Mesenchymal stem cell (in vitro differentiated cells and primary cell): ENCODE data around the gene RABL6.
"Not testable (repeated sequence)": the region's sequence is repeated elsewhere in the genome, so short reads cannot be mapped to it uniquely, and the experiment has no call there.

ENCODE experiments used
- DNase-seq: peaks from one replicate; pipeline ENCODE4 v3.0.0-alpha.2; 2013
- H2AFZ ChIP-seq: one replicate; pipeline ENCODE4 v1.6.1; 2013; ENCODE audit warnings: low read depth, mild to moderate bottlenecking, control low read depth, inconsistent platforms, low read length, moderate library complexity
- H2AK5ac ChIP-seq: 2 replicates; pipeline ENCODE4 v1.6.1; 2013; ENCODE audit warnings: low read length, moderate library complexity, mild to moderate bottlenecking, inconsistent platforms; ENCODE audit not compliant: severe bottlenecking
- H2BK120ac ChIP-seq: one replicate; pipeline ENCODE4 v1.6.1; 2013; ENCODE audit warnings: low read depth, mild to moderate bottlenecking, inconsistent platforms, low read length, moderate library complexity
- H2BK12ac ChIP-seq, 2 experiments: one replicate each; pipeline ENCODE4 v1.6.1; 2013; ENCODE audit warnings: inconsistent platforms in 2 of 2, low read length in 2 of 2, mild to moderate bottlenecking in 2 of 2, moderate library complexity in 2 of 2, control low read depth in 1 of 2
- H2BK15ac ChIP-seq: one replicate; pipeline ENCODE4 v1.6.1; 2013; ENCODE audit warnings: mild to moderate bottlenecking, low read depth, inconsistent platforms; ENCODE audit not compliant: poor library complexity, severe bottlenecking
- H2BK5ac ChIP-seq: 2 replicates; pipeline ENCODE4 v1.6.1; 2013; ENCODE audit warnings: low read depth, mild to moderate bottlenecking, low read length, control low read depth, inconsistent platforms; ENCODE audit not compliant: poor library complexity, severe bottlenecking
- H3K14ac ChIP-seq, 2 experiments: one replicate each; pipeline ENCODE4 v1.6.1; 2013; ENCODE audit warnings: inconsistent platforms in 2 of 2, low read length in 2 of 2, control low read depth in 1 of 2, mild to moderate bottlenecking in 1 of 2, moderate library complexity in 1 of 2
- H3K18ac ChIP-seq, 2 experiments: one replicate each; pipeline ENCODE4 v1.6.1; 2013; ENCODE audit warnings: inconsistent platforms in 2 of 2, low read length in 2 of 2, control low read depth in 1 of 2, low read depth in 1 of 2, mild to moderate bottlenecking in 1 of 2
- H3K23ac ChIP-seq, 2 experiments: one replicate each; pipeline ENCODE4 v1.6.1; 2013; ENCODE audit warnings: inconsistent platforms in 2 of 2, low read length in 2 of 2, mild to moderate bottlenecking in 2 of 2, moderate library complexity in 2 of 2, control low read depth in 1 of 2
- H3K27ac ChIP-seq: 2 replicates; pipeline ENCODE4 v1.5.1; 2013; ENCODE audit warnings: mild to moderate bottlenecking, moderate library complexity, low read length, control low read depth, inconsistent platforms; ENCODE audit not compliant: poor library complexity, severe bottlenecking
- H3K27me3 ChIP-seq, 2 experiments: 2 replicates each; pipeline versions ENCODE4 v1.6.1 to v1.7.0; 2013; ENCODE audit warnings: low read length in 2 of 2, mild to moderate bottlenecking in 2 of 2, moderate library complexity in 2 of 2, control low read depth in 1 of 2, inconsistent platforms in 1 of 2; ENCODE audit not compliant: control insufficient read depth in 1 of 2, insufficient read depth in 1 of 2
- H3K36me3 ChIP-seq, 2 experiments: 2 replicates each; pipeline versions ENCODE4 v1.6.1 to v1.7.0; 2013; ENCODE audit warnings: low read length in 2 of 2, control low read depth in 1 of 2, inconsistent platforms in 1 of 2, low read depth in 1 of 2, mild to moderate bottlenecking in 1 of 2; ENCODE audit not compliant: insufficient read depth in 2 of 2, control insufficient read depth in 1 of 2
- H3K4ac ChIP-seq, 2 experiments: one replicate each; pipeline ENCODE4 v1.6.1; 2013; ENCODE audit warnings: inconsistent platforms in 2 of 2, low read length in 2 of 2, mild to moderate bottlenecking in 2 of 2, moderate library complexity in 2 of 2, control low read depth in 1 of 2, low read depth in 1 of 2
- H3K4me1 ChIP-seq: 2 replicates; pipeline ENCODE4 v1.6.1; 2013; ENCODE audit warnings: low read depth, low read length, control low read depth; ENCODE audit not compliant: control insufficient read depth, insufficient read depth
- H3K4me2 ChIP-seq: 2 replicates; pipeline ENCODE4 v1.6.1; 2013; ENCODE audit warnings: low read length, mild to moderate bottlenecking, inconsistent platforms; ENCODE audit not compliant: poor library complexity, severe bottlenecking
- H3K4me3 ChIP-seq, 2 experiments: 2 replicates each; pipeline versions ENCODE4 v1.5.1 to v1.7.0; 2013; ENCODE audit warnings: low read length in 2 of 2, mild to moderate bottlenecking in 2 of 2, control low read depth in 1 of 2, low read depth in 1 of 2; ENCODE audit not compliant: insufficient read depth in 1 of 2
- H3K79me1 ChIP-seq: replicated peaks from 2 replicates; pipeline ENCODE4 v1.6.1; 2013; ENCODE audit warnings: mild to moderate bottlenecking, control low read depth, low read length, inconsistent platforms; ENCODE audit not compliant: poor library complexity, severe bottlenecking
- H3K9ac ChIP-seq: 2 replicates; pipeline ENCODE4 v1.7.0; 2013; ENCODE audit warnings: mild to moderate bottlenecking, low read length, moderate library complexity
- H3K9me3 ChIP-seq: 2 replicates; pipeline ENCODE4 v1.7.0; 2013; ENCODE audit warnings: mild to moderate bottlenecking, low read length; ENCODE audit not compliant: control insufficient read depth
- H4K8ac ChIP-seq: one replicate; pipeline ENCODE4 v1.6.1; 2013; ENCODE audit warnings: inconsistent platforms, mild to moderate bottlenecking, low read length, moderate library complexity
- H4K91ac ChIP-seq: one replicate; pipeline ENCODE4 v1.6.1; 2013; ENCODE audit warnings: mild to moderate bottlenecking, low read length, inconsistent platforms
- WGBS: methylation state at CpG from one replicate; pipeline ENCODE4 v1.1.7; 2013; ENCODE audit warnings: mixed read lengths; 5-methylcytosine and 5-hydroxymethylcytosine counted together

Gene RABL6

DNA sequence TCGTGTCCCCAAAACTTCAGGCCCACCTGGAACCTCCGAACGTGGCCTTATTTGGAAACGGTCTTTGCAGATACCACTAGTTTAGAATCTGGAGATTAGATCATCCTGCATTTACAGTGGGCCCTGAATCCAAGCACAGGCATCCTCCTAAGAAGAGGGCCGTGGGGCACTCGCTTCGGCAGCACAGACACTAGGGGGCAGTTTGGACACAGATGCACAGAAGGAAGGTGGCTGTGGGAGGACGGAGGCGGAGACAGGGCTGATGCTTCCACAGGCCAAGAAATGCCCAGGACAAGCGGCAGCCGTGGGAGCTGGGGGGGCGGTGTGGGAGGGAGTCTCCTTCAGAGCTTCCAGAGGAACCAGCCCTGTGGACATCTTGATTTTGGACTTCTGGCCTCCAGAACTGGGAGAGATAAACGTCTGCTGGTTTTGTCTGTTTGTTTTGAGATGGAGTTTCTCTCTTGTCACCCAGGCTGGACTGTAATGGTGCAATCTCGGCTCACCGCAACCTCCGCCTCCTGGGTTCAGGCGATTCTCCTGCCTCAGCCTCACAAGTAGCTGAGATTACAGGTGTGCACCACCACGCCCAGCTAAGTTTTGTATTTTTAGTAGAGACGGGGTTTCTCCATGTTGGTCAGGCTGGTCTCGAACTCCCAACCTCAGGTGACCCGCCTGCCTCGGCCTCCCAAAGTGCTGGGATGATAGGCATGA is 46.8 kb upstream of the RABL6 start:
- 57% methylated on average over 22 of the region's 22 CpGs for WGBS
- not testable (repeated sequence) for H3K27ac ChIP-seq, H2BK120ac ChIP-seq, H3K36me3 ChIP-seq, H3K4me3 ChIP-seq, H3K4me2 ChIP-seq, H3K4me1 ChIP-seq, H3K9me3 ChIP-seq, H4K91ac ChIP-seq, H2BK12ac ChIP-seq, H3K18ac ChIP-seq, H3K14ac ChIP-seq, H3K79me1 ChIP-seq, H3K9ac ChIP-seq, H2BK5ac ChIP-seq, H3K23ac ChIP-seq, H2BK15ac ChIP-seq, H3K4ac ChIP-seq, H2AFZ ChIP-seq, H2AK5ac ChIP-seq
- DNase-seq = peak; percentile 76
- Histone ChIP-seq H3K27me3 (peaks cover 28 to 46% of the 10 kb centered on the region in 2 experiments), H4K8ac (peak overlapping the region; percentile 78)

DNA sequence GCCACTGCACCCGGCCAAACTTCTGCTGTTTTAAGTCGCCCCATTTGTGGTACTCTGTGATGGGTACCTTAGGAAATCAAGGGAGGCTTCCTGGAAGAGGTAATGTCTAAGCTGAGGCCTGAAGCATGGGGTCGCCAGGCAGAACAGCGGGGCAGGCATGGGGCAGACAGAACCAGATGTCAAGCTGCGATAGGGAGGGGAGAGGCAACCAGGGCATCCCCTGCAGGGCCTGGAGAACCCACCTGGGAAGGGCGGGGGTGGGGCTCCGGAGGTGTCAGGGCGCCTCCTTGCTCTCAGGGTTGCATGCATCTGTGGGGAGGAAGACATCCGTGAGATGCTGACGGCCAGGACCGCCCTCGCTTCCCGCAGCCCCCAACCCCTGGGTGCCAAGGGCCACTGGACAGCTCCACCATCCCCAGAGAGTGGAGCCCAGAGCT is 46.2 kb upstream of the RABL6 start:
- no peak overlapping the region for H3K14ac ChIP-seq
- no peak overlapping the region for H3K18ac ChIP-seq
- H3K9me3 ChIP-seq = no peaks in the 10 kb centered on the region
- H3K4me1 ChIP-seq = peaks cover 7% of the 10 kb centered on the region
- no peak overlapping the region for H4K8ac ChIP-seq
- H3K9ac ChIP-seq = no peak overlapping the region
- no peak for DNase-seq
- no peak overlapping the region for H3K4ac ChIP-seq
- no peak overlapping the region for H2AFZ ChIP-seq
- H2BK12ac ChIP-seq = no peak overlapping the region
- H4K91ac ChIP-seq = no peak overlapping the region
- H3K4me2 ChIP-seq = no peak overlapping the region
- no peak overlapping the region for H3K23ac ChIP-seq
- no peaks in the 10 kb centered on the region for H3K36me3 ChIP-seq
- H2BK5ac ChIP-seq = no peak overlapping the region
- 89% methylated on average over 13 of the region's 13 CpGs for WGBS
- H2BK120ac ChIP-seq = no peak overlapping the region
- peaks cover 28 to 46% of the 10 kb centered on the region in 2 experiments for H3K27me3 ChIP-seq
- no peak overlapping the region for H2AK5ac ChIP-seq
- no peak overlapping the region for H2BK15ac ChIP-seq
- no peak overlapping the region for H3K4me3 ChIP-seq
- H3K79me1 ChIP-seq = no peaks in the 10 kb centered on the region
- no peak overlapping the region for H3K27ac ChIP-seq

DNA sequence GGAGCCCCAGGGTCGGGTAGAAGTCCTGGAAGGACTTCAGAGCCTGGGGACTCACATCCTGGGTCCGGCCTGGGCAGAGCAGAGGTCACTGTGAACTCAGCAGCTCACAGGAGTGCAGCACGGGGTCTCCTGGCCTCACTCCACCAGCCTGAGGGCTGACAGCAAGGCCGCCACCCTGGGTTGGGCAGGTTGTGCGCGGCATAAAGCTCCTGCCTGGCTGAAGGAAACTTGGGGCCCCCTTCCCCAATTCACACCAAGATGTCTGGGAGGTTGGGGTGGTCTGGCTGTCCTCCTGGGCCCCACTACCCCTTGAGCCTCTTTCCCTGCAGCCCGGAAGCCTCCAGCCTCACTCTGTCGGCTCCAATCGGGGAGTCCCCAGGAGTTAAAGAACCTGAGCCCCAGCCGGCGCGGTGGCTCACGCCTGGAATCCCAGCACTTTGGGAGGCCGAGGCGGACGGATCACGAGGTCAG is 45.5 kb upstream of the RABL6 start:
- WGBS = 89% methylated on average over 10 of the region's 17 CpGs
- Histone ChIP-seq H4K91ac (no peak overlapping the region), H3K18ac (no peak overlapping the region), H3K9ac (no peak overlapping the region), H3K79me1 (no peaks in the 10 kb centered on the region), H3K27ac (no peak overlapping the region), H3K14ac (no peak overlapping the region), H3K23ac (no peak overlapping the region), H2BK120ac (no peak overlapping the region), H2AFZ (no peak overlapping the region), H2BK15ac (no peak overlapping the region), H4K8ac (no peak overlapping the region), H3K4me1 (peaks cover 7% of the 10 kb centered on the region), H2BK12ac (no peak overlapping the region), H2BK5ac (no peak overlapping the region), H3K4me2 (no peak overlapping the region), H3K9me3 (no peaks in the 10 kb centered on the region), H3K36me3 (no peaks in the 10 kb centered on the region), H3K27me3 (peaks cover 29 to 49% of the 10 kb centered on the region in 2 experiments), H3K4me3 (no peak overlapping the region), H3K4ac (no peak overlapping the region), H2AK5ac (no peak overlapping the region)
- DNase-seq = no peak

DNA sequence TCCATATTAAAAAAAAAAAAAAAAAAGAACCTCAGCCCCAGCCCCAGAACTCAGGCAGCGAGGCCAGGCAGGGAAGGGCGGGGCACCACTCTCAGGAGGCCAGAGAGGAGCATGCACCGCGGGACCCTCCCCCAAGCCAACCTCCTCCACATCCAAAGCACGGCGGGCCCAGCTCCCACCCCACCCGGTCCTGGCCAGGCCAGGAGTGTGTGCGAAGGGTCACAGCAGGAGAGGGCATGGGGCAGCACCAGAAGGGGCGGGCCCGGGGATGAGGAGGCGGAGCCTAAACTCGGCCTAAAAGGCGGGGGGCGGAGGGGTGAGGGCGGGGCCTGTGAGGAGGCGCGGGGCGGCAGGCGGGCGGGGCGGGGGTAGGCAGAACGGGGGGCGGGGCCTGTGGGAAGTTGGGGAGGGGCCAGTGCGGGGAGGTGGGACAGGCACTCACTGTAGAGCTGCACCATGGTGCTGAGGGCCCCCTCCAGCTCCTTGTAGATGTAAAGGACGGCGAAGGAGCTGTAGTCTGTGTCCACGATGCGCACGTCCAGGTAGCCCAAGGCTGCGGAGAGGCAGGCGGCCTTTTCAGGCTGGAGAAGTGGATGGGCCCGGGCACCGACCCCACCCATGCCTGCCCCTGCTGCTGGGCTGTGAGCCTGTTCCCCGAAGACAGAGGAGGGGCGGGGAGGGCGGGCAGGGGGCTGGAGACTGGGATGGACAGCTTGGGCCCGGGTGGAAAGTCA is 44.7 kb upstream of the RABL6 start:
- no peak overlapping the region for H4K91ac ChIP-seq
- H2BK12ac ChIP-seq = no peak overlapping the region
- no peak overlapping the region for H3K18ac ChIP-seq
- H3K27ac ChIP-seq = no peak overlapping the region
- H3K4me2 ChIP-seq = no peak overlapping the region
- DNase-seq = peak; percentile 31
- peaks cover 7% of the 10 kb centered on the region for H3K4me1 ChIP-seq
- H2BK120ac ChIP-seq = no peak overlapping the region
- no peak overlapping the region for H2AK5ac ChIP-seq
- H3K14ac ChIP-seq = no peak overlapping the region
- H3K23ac ChIP-seq = no peak overlapping the region
- H3K36me3 ChIP-seq = no peaks in the 10 kb centered on the region
- peaks cover 37 to 52% of the 10 kb centered on the region in 2 experiments for H3K27me3 ChIP-seq
- WGBS = 30% methylated on average over 23 of the region's 37 CpGs
- H3K79me1 ChIP-seq = no peaks in the 10 kb centered on the region
- no peak overlapping the region for H2AFZ ChIP-seq
- no peak overlapping the region for H3K4ac ChIP-seq
- no peak overlapping the region for H3K9ac ChIP-seq
- H3K4me3 ChIP-seq = no peak overlapping the region
- no peak overlapping the region for H2BK15ac ChIP-seq
- no peak overlapping the region for H2BK5ac ChIP-seq
- no peaks in the 10 kb centered on the region for H3K9me3 ChIP-seq
- peak overlapping the region; percentile 60 for H4K8ac ChIP-seq
